HEK293 (cell line): ENCODE measurements around the gene TEX28.
"Not testable (repeated sequence)": the region's sequence is repeated elsewhere in the genome, so short reads cannot be mapped to it uniquely, and the experiment has no call there.

Experiments used
- RBAK ChIP-seq: fragments of 450-650 bp; formaldehyde crosslinking; IDR thresholded peaks from 2 replicates; pipeline ENCODE4 v1.5.1; 2016; ENCODE audit warnings: missing biosample characterization, missing genetic modification characterization
- REPIN1 ChIP-seq: fragments of 450-650 bp; formaldehyde crosslinking; IDR thresholded peaks from 2 replicates; pipeline ENCODE4 v1.5.1; 2017; ENCODE audit warnings: missing biosample characterization, missing genetic modification characterization, low read depth
- ZBTB21 ChIP-seq: fragments of 450-650 bp; formaldehyde crosslinking; IDR thresholded peaks from 2 replicates; pipeline ENCODE4 v1.5.1; 2017; ENCODE audit warnings: missing biosample characterization, missing genetic modification characterization
- ZEB2 ChIP-seq: fragments of 450-650 bp; formaldehyde crosslinking; IDR thresholded peaks from 2 replicates; pipeline ENCODE4 v1.5.1; 2016; ENCODE audit warnings: missing biosample characterization, missing genetic modification characterization
- ZNF155 ChIP-seq: fragments of 450-650 bp; formaldehyde crosslinking; IDR thresholded peaks from 2 replicates; pipeline ENCODE4 v1.5.1; 2016; ENCODE audit warnings: missing biosample characterization, missing genetic modification characterization
- ZNF266 ChIP-seq: fragments of 450-650 bp; formaldehyde crosslinking; IDR thresholded peaks from 2 replicates; pipeline ENCODE4 v1.5.1; 2016; ENCODE audit warnings: missing biosample characterization, missing genetic modification characterization, low read depth
- ZNF274 ChIP-seq, 2 experiments: fragments of 200-500 bp in 1 of 2; fragments of 450-650 bp in 1 of 2; sonication (Bioruptor generic) in 1 of 2; formaldehyde crosslinking in 1 of 2; IDR thresholded peaks; 2 replicates each; pipeline versions ENCODE4 v1.5.1 to v1.6.1; 2014 to 2016; ENCODE audit warnings: borderline replicate concordance in 1 of 2, inconsistent platforms in 1 of 2, low read length in 1 of 2, missing biosample characterization in 1 of 2, missing genetic modification characterization in 1 of 2
- ZNF404 ChIP-seq: fragments of 450-650 bp; formaldehyde crosslinking; IDR thresholded peaks from 2 replicates; pipeline ENCODE4 v1.5.1; 2017; ENCODE audit warnings: missing biosample characterization, missing genetic modification characterization
- ZNF701 ChIP-seq: fragments of 450-650 bp; formaldehyde crosslinking; IDR thresholded peaks from 2 replicates; pipeline ENCODE4 v1.5.1; 2016; ENCODE audit warnings: missing biosample characterization, missing genetic modification characterization
- ZNF777 ChIP-seq: fragments of 450-650 bp; formaldehyde crosslinking; IDR thresholded peaks from 2 replicates; pipeline ENCODE4 v1.5.1; 2017; ENCODE audit warnings: missing biosample characterization, missing genetic modification characterization, borderline replicate concordance
- TF ChIP-seq, protein P1 (sequence below): fragments of 450-650 bp; formaldehyde crosslinking; IDR thresholded peaks from 2 replicates; pipeline ENCODE4 v1.5.1; 2016; ENCODE audit warnings: missing biosample characterization, missing genetic modification characterization
- TF ChIP-seq, protein P2 (sequence below): fragments of 450-650 bp; formaldehyde crosslinking; IDR thresholded peaks from 2 replicates; pipeline ENCODE4 v1.5.1; 2016; ENCODE audit warnings: missing biosample characterization, missing genetic modification characterization
- TF ChIP-seq, protein P3 (sequence below): fragments of 450-650 bp; formaldehyde crosslinking; IDR thresholded peaks from 2 replicates; pipeline ENCODE4 v1.5.1; 2016; ENCODE audit warnings: missing biosample characterization, missing genetic modification characterization

DNA sequence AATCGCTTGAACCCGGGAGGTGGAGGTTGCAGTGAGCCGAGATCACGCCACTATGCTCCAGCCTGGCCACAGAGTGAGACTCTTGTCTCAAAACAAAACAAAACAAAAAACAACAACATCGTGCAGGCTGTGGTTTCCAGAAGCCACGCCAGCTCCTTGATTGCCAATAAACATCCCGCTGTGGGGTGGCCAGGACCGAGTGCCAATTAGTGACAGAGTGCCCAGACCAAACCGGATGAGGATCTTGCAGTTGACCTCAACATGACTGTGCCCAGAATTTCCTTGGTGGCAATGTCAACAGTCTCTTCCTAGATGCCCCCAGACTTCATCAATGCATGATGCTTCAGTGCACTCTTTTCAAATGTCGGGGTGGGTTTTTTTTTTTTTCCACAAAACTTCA lies 36.2 kb downstream of the TEX28 start:
- TF ChIP-seq, protein P1, sequence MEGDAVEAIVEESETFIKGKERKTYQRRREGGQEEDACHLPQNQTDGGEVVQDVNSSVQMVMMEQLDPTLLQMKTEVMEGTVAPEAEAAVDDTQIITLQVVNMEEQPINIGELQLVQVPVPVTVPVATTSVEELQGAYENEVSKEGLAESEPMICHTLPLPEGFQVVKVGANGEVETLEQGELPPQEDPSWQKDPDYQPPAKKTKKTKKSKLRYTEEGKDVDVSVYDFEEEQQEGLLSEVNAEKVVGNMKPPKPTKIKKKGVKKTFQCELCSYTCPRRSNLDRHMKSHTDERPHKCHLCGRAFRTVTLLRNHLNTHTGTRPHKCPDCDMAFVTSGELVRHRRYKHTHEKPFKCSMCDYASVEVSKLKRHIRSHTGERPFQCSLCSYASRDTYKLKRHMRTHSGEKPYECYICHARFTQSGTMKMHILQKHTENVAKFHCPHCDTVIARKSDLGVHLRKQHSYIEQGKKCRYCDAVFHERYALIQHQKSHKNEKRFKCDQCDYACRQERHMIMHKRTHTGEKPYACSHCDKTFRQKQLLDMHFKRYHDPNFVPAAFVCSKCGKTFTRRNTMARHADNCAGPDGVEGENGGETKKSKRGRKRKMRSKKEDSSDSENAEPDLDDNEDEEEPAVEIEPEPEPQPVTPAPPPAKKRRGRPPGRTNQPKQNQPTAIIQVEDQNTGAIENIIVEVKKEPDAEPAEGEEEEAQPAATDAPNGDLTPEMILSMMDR (tag by site-specific recombination) = not testable (repeated sequence)
- TF ChIP-seq RBAK (tag by site-specific recombination); ZNF404 (tag by site-specific recombination); ZNF777 (tag by site-specific recombination); ZNF155 (tag by site-specific recombination); ZNF701 (tag by site-specific recombination); ZBTB21; ZNF266 (tag by site-specific recombination); REPIN1; ZEB2; ZNF274 (IDR thresholded peaks at IDR 0.05; ENCODE audit: low read length); ZNF274 (tag by site-specific recombination; IDR thresholded peaks at IDR 0.05; ENCODE audit: borderline replicate concordance): not testable (repeated sequence)
- TF ChIP-seq, protein P2, sequence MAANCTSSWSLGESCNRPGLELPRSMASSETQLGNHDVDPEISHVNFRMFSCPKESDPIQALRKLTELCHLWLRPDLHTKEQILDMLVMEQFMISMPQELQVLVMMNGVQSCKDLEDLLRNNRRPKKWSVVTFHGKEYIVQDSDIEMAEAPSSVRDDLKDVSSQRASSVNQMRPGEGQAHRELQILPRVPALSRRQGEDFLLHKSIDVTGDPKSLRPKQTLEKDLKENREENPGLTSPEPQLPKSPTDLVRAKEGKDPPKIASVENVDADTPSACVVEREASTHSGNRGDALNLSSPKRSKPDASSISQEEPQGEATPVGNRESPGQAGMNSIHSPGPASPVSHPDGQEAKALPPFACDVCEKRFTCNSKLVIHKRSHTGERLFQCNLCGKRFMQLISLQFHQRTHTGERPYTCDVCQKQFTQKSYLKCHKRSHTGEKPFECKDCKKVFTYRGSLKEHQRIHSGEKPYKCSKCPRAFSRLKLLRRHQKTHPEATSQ (tag by site-specific recombination) = not testable (repeated sequence)
- TF ChIP-seq, protein P3, sequence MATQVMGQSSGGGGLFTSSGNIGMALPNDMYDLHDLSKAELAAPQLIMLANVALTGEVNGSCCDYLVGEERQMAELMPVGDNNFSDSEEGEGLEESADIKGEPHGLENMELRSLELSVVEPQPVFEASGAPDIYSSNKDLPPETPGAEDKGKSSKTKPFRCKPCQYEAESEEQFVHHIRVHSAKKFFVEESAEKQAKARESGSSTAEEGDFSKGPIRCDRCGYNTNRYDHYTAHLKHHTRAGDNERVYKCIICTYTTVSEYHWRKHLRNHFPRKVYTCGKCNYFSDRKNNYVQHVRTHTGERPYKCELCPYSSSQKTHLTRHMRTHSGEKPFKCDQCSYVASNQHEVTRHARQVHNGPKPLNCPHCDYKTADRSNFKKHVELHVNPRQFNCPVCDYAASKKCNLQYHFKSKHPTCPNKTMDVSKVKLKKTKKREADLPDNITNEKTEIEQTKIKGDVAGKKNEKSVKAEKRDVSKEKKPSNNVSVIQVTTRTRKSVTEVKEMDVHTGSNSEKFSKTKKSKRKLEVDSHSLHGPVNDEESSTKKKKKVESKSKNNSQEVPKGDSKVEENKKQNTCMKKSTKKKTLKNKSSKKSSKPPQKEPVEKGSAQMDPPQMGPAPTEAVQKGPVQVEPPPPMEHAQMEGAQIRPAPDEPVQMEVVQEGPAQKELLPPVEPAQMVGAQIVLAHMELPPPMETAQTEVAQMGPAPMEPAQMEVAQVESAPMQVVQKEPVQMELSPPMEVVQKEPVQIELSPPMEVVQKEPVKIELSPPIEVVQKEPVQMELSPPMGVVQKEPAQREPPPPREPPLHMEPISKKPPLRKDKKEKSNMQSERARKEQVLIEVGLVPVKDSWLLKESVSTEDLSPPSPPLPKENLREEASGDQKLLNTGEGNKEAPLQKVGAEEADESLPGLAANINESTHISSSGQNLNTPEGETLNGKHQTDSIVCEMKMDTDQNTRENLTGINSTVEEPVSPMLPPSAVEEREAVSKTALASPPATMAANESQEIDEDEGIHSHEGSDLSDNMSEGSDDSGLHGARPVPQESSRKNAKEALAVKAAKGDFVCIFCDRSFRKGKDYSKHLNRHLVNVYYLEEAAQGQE = not testable (repeated sequence)
